AG09309 (cell line): ENCODE measurements around the gene EIF3L.
A peak's percentile ranks its signal among the peaks of the same experiment; 100 is the strongest.

Experiments used
- DNase-seq: peaks from one replicate; pipeline ENCODE4 v3.0.0-alpha.2; 2010; ENCODE audit warnings: low read depth
- H3K4me3 ChIP-seq: 2 replicates; pipeline ENCODE4 v1.5.1; 2011; ENCODE audit warnings: mild to moderate bottlenecking, low read depth, low read length, moderate library complexity; ENCODE audit not compliant: control insufficient read depth
- CTCF ChIP-seq: IDR thresholded peaks from 2 replicates; pipeline ENCODE4 v1.5.1; 2011; ENCODE audit warnings: mild to moderate bottlenecking, low read depth, low read length, inconsistent platforms; ENCODE audit not compliant: insufficient read depth, control insufficient read depth; ENCODE audit errors: missing control alignments

The EIF3L gene

DNA sequence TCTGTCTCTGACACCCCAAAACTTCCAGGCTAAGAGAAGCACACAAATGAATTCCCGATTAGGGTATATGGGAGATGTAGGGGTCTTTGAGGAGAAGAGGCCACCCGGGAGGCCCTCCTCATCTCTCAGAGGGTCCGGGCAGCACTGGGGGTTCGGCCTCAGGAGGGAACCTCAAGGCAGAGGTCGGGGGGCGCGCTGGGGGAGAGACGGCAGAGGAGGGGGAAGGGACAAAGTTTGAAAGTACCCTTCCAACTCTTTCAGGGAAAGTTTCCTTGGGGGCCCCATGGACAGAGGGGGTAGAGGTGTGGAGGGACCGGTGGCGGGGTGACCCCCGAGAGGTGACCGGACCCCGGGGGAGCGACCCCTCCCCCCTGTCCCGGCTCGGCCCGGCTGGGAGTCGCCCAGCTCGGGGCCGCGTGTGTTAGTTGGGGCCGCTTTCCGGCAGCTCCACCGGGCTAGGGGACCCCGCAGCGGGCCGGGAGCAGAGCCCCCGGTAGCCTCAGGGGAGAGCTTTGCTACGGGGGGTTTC is 44.8 kb upstream of the EIF3L start:
- TF ChIP-seq CTCF: no peak
- H3K4me3 ChIP-seq: peak overlapping the region; percentile 76
- DNase-seq: no peak

- no peak for DNase-seq
- peak overlapping the region; percentile 76 for H3K4me3 ChIP-seq
- no peak for TF ChIP-seq CTCF
Observed at GRCh38 chr22:37804881-37805809, 44.1 kb upstream of the EIF3L start.

- no peak for DNase-seq
- H3K4me3 ChIP-seq: peak overlapping the region; percentile 76
- TF ChIP-seq CTCF: no peak
Observed at GRCh38 chr22:37805810-37806277, 43.4 kb upstream of the EIF3L start.

GRCh38 chr22:37806409-37807333 is 42.5 kb upstream of the EIF3L start:
- peak overlapping the region; percentile 76 for H3K4me3 ChIP-seq
- DNase-seq: no peak
- TF ChIP-seq CTCF: peak; percentile 13

DNA sequence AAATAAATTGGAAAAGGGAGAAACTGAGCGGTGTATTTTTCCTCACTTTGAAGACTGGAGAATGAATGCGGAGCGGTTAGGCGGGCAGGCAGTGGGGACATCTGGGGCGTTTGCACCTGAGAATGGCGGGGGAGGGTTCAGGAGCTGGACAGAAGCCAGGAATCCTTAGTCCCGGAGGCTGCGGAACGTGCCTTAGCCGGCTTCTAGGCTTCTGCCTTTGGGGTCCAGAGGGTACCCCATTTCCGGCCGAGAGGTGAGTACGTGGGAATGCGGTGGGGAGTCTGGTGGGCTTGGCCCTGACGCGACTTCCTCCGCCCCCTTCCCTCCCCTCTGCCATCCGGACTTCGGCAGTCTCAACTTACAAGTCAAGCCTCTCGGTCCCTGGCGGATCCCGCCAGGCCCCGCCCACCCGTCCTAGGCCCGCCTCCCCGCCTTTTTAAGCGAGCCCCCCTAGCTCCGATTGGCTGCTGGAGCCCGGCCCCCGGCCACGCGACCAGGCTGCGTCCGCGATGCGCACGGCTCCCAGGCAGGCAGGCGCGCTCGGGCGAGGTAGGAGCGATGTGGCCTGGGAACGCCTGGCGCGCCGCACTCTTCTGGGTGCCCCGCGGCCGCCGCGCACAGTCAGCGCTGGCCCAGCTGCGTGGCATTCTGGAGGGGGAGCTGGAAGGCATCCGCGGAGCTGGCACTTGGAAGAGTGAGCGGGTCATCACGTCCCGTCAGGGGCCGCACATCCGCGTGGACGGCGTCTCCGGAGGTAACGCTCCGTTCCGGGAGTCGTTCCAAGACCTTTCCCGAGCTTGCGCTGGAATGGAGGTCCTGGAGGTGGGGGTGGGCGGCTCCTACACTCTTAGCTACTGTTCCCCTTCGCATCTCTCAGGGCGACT is 41.6 kb upstream of the EIF3L start, which contains the start of gene GCAT:
Gene GCAT, plus strand, starts transcription at position 525 of the 884 bp plus-strand sequence. Its CDS starts 34 bp downstream, at position 559.
- peak within 1 kb of the TSS; percentile 76 for H3K4me3 ChIP-seq
- peak; percentile 74 for DNase-seq
- no peak for TF ChIP-seq CTCF

GRCh38 chr22:37808294-37808657 is 40.9 kb upstream of the EIF3L start:
- TF ChIP-seq CTCF: no peak
- no peak for DNase-seq
- H3K4me3 ChIP-seq: peak overlapping the region; percentile 76
